Measurements from ENCODE around the gene RAPGEF2. TPM values are rescaled to one million over a fixed set of nuclear protein-coding genes. Genes with fewer than 3 reads are reported as not detected.
"Not testable (repeated sequence)": the region's sequence is repeated elsewhere in the genome, so short reads cannot be mapped to it uniquely, and the experiment has no call there.

Gene RAPGEF2
- total and polyA plus RNA-seq, 10 of the 15 experiments (the other 5 are each of a cell fraction or from before 2014, with no cell fraction given): 0.31 to 24.0 (median 2.9) TPM

- H3K79me2 ChIP-seq (ENCODE audit: control insufficient read depth, insufficient read depth, low read length); H3K9me3 ChIP-seq (replicated peaks; ENCODE audit: control insufficient read depth, insufficient read depth, low read length); DNase-seq (ENCODE audit: low read depth, low spot score); in situ Hi-C loops (cut with MboI); POLR2A ChIA-PET; intact Hi-C loops (cut with micrococcal nuclease; ENCODE audit: unreplicated experiment); H3K4me2 ChIP-seq (ENCODE audit: control insufficient read depth, insufficient read depth); H3K4me3 ChIP-seq; H3K27me3 ChIP-seq (replicated peaks in 1 of 2; ENCODE audit: control insufficient read depth in 2 of 2, insufficient read depth in 2 of 2, low read length in 1 of 2); H3K27ac ChIP-seq (ENCODE audit: control insufficient read depth, insufficient read depth); H3K9ac ChIP-seq (ENCODE audit: control insufficient read depth, insufficient read depth, low read length); H3K36me3 ChIP-seq (ENCODE audit: control insufficient read depth in 2 of 2, insufficient read depth in 2 of 2, low read length in 1 of 2); BruUV-seq (replicated peaks); H4K20me1 ChIP-seq (ENCODE audit: control insufficient read depth, insufficient read depth); ATAC-seq; H3K4me1 ChIP-seq (ENCODE audit: control insufficient read depth, insufficient read depth, low read length); FAIRE-seq; H2AFZ ChIP-seq (ENCODE audit: control insufficient read depth, low read depth, low read length): not testable (repeated sequence)
- RAD21 ChIA-PET (ENCODE audit: unreplicated experiment): interaction anchor here (0.8 kb wide), 1 partner anchor 464 kb away, joined by 3 read pairs; no protein-coding TSS in a partner anchor
- SMC1A ChIA-PET (ENCODE audit: uncharacterized antibody, unreplicated experiment): interaction anchor here (0.9 kb wide), 1 partner anchor 29 kb away, joined by 3 read pairs; no protein-coding TSS in a partner anchor
- WGBS (ENCODE audit: insufficient coverage, insufficient replicate concordance, low lambda C conversion rate, missing lambda C conversion rate): 88% methylated on average over 12 of the region's 12 CpGs
- CTCF ChIA-PET: interaction anchor here (0.6 to 0.9 kb wide), 2 partner anchors 13 to 987 kb away, joined by 3 read pairs; no protein-coding TSS in a partner anchor
Measured at GRCh38 chr4:159315879-159316278, 213.0 kb downstream of the RAPGEF2 start.

GRCh38 chr4:159317203-159317602 is 214.3 kb downstream of the RAPGEF2 start:
- no TSS peak for BruUV-seq (replicated peaks)
- WGBS (ENCODE audit: insufficient coverage, insufficient replicate concordance, low lambda C conversion rate, missing lambda C conversion rate): 99% methylated on average over 5 of the region's 5 CpGs
- no peaks in the 10 kb centered on the region; the same call in 2 of the 3 replicates for H3K9me3 ChIP-seq (replicated peaks; ENCODE audit: control insufficient read depth, insufficient read depth, low read length)
- no peak overlapping the region for H3K4me2 ChIP-seq (ENCODE audit: control insufficient read depth, insufficient read depth)
- H3K4me3 ChIP-seq: no peak overlapping the region
- ChIA-PET CTCF (interaction anchor here (1.7 kb wide), 1 partner anchor 9 kb away, joined by 4 read pairs; no protein-coding TSS in a partner anchor), POLR2A (no interaction called here), RAD21 (ENCODE audit: unreplicated experiment) (interaction anchor here (1.0 kb wide), 1 partner anchor 17 kb away, joined by 3 read pairs; no protein-coding TSS in a partner anchor), SMC1A (ENCODE audit: uncharacterized antibody, unreplicated experiment) (interaction anchor here (0.6 to 1.8 kb wide), 3 partner anchors 8 to 25 kb away, joined by 4 to 6 read pairs (median 4); no protein-coding TSS in a partner anchor)
- H3K4me1 ChIP-seq (ENCODE audit: control insufficient read depth, insufficient read depth, low read length): no peaks in the 10 kb centered on the region
- H2AFZ ChIP-seq (ENCODE audit: control insufficient read depth, low read depth, low read length): no peak overlapping the region
- intact Hi-C loops (cut with micrococcal nuclease; ENCODE audit: unreplicated experiment): no loop called here
- in situ Hi-C loops (cut with MboI): no loop called here
- ATAC-seq: no peak
- H3K9ac ChIP-seq (ENCODE audit: control insufficient read depth, insufficient read depth, low read length): no peak overlapping the region
- peaks cover 0 to under 1% of the 10 kb centered on the region in 2 experiments; a peak in 2 of 4 replicates for H3K36me3 ChIP-seq (ENCODE audit: control insufficient read depth in 2 of 2, insufficient read depth in 2 of 2, low read length in 1 of 2)
- no peaks in the 10 kb centered on the region for H3K27me3 ChIP-seq (replicated peaks in 1 of 2; ENCODE audit: control insufficient read depth in 2 of 2, insufficient read depth in 2 of 2, low read length in 1 of 2)
- no peaks in the 10 kb centered on the region; the same call in 1 of the 2 replicates for H4K20me1 ChIP-seq (ENCODE audit: control insufficient read depth, insufficient read depth)
- no peak overlapping the region for H3K27ac ChIP-seq (ENCODE audit: control insufficient read depth, insufficient read depth)
- H3K79me2 ChIP-seq (ENCODE audit: control insufficient read depth, insufficient read depth, low read length): no peaks in the 10 kb centered on the region
- no peak for DNase-seq (ENCODE audit: low read depth, low spot score)
- no peak for FAIRE-seq
- TF ChIP-seq POLR2AphosphoS5 (IDR thresholded peaks at IDR 0.05; ENCODE audit: low read length) (no peak), CBX3 (IDR thresholded peaks at IDR 0.05; ENCODE audit: borderline replicate concordance, low read depth) (no peak), CHD2 (IDR thresholded peaks at IDR 0.05; ENCODE audit: borderline replicate concordance, low read depth, low read length) (no peak), NFYB (IDR thresholded peaks at IDR 0.05; ENCODE audit: insufficient read depth, low read depth, low read length) (no peak), BRCA1 (IDR thresholded peaks at IDR 0.05; ENCODE audit: low read depth, low read length) (no peak), STAT3 (IDR thresholded peaks at IDR 0.05; ENCODE audit: low read depth, low read length) (no peak), RBBP5 (conservative IDR thresholded peaks at IDR 0.05) (no peak), BCL11A (IDR thresholded peaks at IDR 0.05; ENCODE audit: low read depth, low read length) (no peak), STAT1 (conservative IDR thresholded peaks at IDR 0.05) (no peak), SREBF2 (IDR thresholded peaks at IDR 0.05; ENCODE audit: low read length) (no peak), RB1 (IDR thresholded peaks at IDR 0.05; ENCODE audit: borderline replicate concordance) (no peak), CREM (IDR thresholded peaks at IDR 0.05; ENCODE audit: low read depth) (no peak), E2F8 (IDR thresholded peaks at IDR 0.05; ENCODE audit: low read depth, partially characterized antibody) (no peak)
